Osteocyte (in vitro differentiated cells): Measurements from ENCODE around the gene MYO1D. TPM values are rescaled to one million over a fixed set of nuclear protein-coding genes. Genes with fewer than 3 reads are reported as not detected.

Experiments used
- DNase-seq: peaks from one replicate; pipeline ENCODE4 v3.0.0; 2021; ENCODE audit warnings: mixed read lengths; ENCODE audit not compliant: unreplicated experiment; ENCODE audit errors: extremely low spot score
- H3K27ac Mint-ChIP-seq: one replicate; pipeline ENCODE4 v1.8.0; 2021; ENCODE audit warnings: mild to moderate bottlenecking, mixed read lengths; ENCODE audit not compliant: unreplicated experiment
- H3K27me3 Mint-ChIP-seq: one replicate; pipeline ENCODE4 v1.8.0; 2021; ENCODE audit warnings: mixed read lengths; ENCODE audit not compliant: unreplicated experiment
- H3K36me3 Mint-ChIP-seq: one replicate; pipeline ENCODE4 v1.8.0; 2021; ENCODE audit warnings: mixed read lengths; ENCODE audit not compliant: unreplicated experiment
- H3K4me1 Mint-ChIP-seq: one replicate; pipeline ENCODE4 v1.8.0; 2021; ENCODE audit warnings: mixed read lengths; ENCODE audit not compliant: unreplicated experiment
- H3K4me3 Mint-ChIP-seq: one replicate; pipeline ENCODE4 v1.8.0; 2021; ENCODE audit warnings: mild to moderate bottlenecking, moderate library complexity, mixed read lengths; ENCODE audit not compliant: unreplicated experiment
- H3K9me3 Mint-ChIP-seq: one replicate; pipeline ENCODE4 v1.8.0; 2021; ENCODE audit warnings: mixed read lengths; ENCODE audit not compliant: unreplicated experiment
- total RNA-seq: library from RNA; stranded (reverse); gene quantifications from 2 replicates; pipeline ENCODE4 v1.2.1, GENCODE V29; 2021
- TF ChIP-seq, protein P1 (sequence below): fragments of 200-600 bp; sonication (generic); IDR thresholded peaks from 2 replicates; pipeline ENCODE4 v1.5.0; 2021; ENCODE audit warnings: antibody characterized with exemption, mild to moderate bottlenecking, moderate library complexity

Gene MYO1D
- total RNA-seq, 1 donor from 2014 or later, result 19.1 TPM

GRCh38 chr17:32461853-32462617, 414.9 kb downstream of the MYO1D start:
- Mint-ChIP-seq H3K27ac (no peak overlapping the region), H3K4me1 (no peaks in the 10 kb centered on the region), H3K27me3 (no peaks in the 10 kb centered on the region), H3K36me3 (peaks cover 50% of the 10 kb centered on the region), H3K4me3 (no peak overlapping the region), H3K9me3 (no peaks in the 10 kb centered on the region)
- no peak for DNase-seq
- TF ChIP-seq, protein P1, sequence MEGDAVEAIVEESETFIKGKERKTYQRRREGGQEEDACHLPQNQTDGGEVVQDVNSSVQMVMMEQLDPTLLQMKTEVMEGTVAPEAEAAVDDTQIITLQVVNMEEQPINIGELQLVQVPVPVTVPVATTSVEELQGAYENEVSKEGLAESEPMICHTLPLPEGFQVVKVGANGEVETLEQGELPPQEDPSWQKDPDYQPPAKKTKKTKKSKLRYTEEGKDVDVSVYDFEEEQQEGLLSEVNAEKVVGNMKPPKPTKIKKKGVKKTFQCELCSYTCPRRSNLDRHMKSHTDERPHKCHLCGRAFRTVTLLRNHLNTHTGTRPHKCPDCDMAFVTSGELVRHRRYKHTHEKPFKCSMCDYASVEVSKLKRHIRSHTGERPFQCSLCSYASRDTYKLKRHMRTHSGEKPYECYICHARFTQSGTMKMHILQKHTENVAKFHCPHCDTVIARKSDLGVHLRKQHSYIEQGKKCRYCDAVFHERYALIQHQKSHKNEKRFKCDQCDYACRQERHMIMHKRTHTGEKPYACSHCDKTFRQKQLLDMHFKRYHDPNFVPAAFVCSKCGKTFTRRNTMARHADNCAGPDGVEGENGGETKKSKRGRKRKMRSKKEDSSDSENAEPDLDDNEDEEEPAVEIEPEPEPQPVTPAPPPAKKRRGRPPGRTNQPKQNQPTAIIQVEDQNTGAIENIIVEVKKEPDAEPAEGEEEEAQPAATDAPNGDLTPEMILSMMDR, result peak; percentile 62

DNA sequence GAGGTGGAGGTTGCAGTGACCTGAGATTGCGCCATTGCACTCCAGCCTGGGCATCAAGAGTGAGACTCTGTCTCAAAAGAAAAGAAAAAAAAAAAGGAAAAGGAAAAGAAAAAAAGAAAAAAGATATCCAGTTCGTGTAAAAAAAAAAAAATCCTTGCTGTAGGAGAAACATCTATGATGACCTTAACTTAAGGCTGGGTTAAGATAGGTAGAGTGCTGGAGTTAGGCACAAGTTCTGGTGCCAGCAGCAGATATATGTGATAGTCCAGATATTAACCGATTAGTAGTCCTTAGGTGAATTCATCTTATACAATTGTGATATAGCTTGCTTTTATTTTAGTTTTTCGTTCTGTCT, 415.4 kb downstream of the MYO1D start:
- H3K9me3 Mint-ChIP-seq, result no peaks in the 10 kb centered on the region
- H3K27me3 Mint-ChIP-seq, result no peaks in the 10 kb centered on the region
- DNase-seq, result no peak
- no peaks in the 10 kb centered on the region for H3K4me1 Mint-ChIP-seq
- no peak overlapping the region for H3K4me3 Mint-ChIP-seq
- peaks cover 50% of the 10 kb centered on the region for H3K36me3 Mint-ChIP-seq
- TF ChIP-seq, protein P1, result no peak
- no peak overlapping the region for H3K27ac Mint-ChIP-seq

GRCh38 chr17:32460054-32460453, 416.9 kb downstream of the MYO1D start:
- Mint-ChIP-seq H3K27me3 (no peaks in the 10 kb centered on the region), H3K27ac (no peak overlapping the region), H3K36me3 (peaks cover 51% of the 10 kb centered on the region), H3K4me3 (no peak overlapping the region), H3K4me1 (no peaks in the 10 kb centered on the region), H3K9me3 (no peaks in the 10 kb centered on the region)
- no peak for DNase-seq
- TF ChIP-seq, protein P1, result no peak

- DNase-seq, result no peak
- no peaks in the 10 kb centered on the region for H3K9me3 Mint-ChIP-seq
- no peaks in the 10 kb centered on the region for H3K4me1 Mint-ChIP-seq
- H3K27ac Mint-ChIP-seq, result no peak overlapping the region
- H3K4me3 Mint-ChIP-seq, result no peak overlapping the region
- TF ChIP-seq, protein P1, result no peak
- H3K36me3 Mint-ChIP-seq, result peaks cover 54% of the 10 kb centered on the region
- no peaks in the 10 kb centered on the region for H3K27me3 Mint-ChIP-seq
Measured at GRCh38 chr17:32458371-32458770, 418.6 kb downstream of the MYO1D start.

DNA sequence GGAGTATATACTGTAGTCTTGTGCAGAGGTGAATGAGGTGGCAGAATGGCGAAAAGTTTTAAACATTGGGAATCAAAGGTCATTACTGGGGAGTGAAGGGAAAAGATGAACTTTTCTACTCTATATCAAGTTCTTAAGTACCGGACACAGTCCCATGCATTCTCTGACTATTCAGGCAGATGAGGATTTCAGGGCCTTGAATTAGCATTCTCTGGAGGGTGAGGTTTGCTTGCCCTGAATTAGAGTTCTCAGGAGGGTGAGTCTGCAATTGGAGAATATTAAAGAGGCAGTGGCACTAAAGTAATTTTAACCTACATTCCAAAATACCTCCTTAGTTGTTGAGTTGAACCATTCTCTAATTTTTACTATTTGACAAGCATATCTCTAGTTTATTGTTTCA, 423.6 kb downstream of the MYO1D start:
- no peaks in the 10 kb centered on the region for H3K27me3 Mint-ChIP-seq
- peaks cover 2% of the 10 kb centered on the region for H3K4me1 Mint-ChIP-seq
- DNase-seq, result no peak
- H3K36me3 Mint-ChIP-seq, result peaks cover 58% of the 10 kb centered on the region
- no peak overlapping the region for H3K27ac Mint-ChIP-seq
- H3K9me3 Mint-ChIP-seq, result no peaks in the 10 kb centered on the region
- H3K4me3 Mint-ChIP-seq, result no peak overlapping the region
- TF ChIP-seq, protein P1, result no peak
